HG03571 (cell line): Measurements from ENCODE around the gene SVBP.
"Not testable (repeated sequence)": the region's sequence is repeated elsewhere in the genome, so short reads cannot be mapped to it uniquely, and the experiment has no call there.

Experiments
- ATAC-seq: cut with Tn5 transposase; IDR thresholded peaks from one replicate; pipeline ENCODE4 v1.9.1; 2021; ENCODE audit not compliant: unreplicated experiment

The SVBP gene

GRCh38 chr1:42841440-42842147 lies 24.4 kb upstream of the SVBP start:
- ATAC-seq = no peak

DNA sequence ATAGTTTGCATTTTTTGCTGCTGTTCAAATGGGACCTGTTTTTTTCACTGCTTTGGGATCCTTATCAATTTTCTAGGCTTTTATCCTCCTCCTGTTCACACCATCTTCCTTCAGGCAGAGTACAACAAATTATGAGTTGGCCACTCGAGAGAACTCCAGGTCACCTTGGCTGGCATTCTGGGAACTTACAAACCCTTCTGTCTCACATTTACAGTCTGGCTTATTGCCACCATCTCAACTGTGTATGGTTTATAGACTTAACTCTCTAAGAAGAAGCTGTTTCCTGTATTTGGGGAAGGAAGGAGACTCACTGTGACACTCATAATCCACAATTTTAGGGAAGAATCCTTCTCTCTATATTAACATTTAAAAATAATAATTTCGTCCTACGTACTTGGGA lies 23.8 kb upstream of the SVBP start:
- ATAC-seq = no peak

- ATAC-seq = no peak
Observed at GRCh38 chr1:42838482-42839190, 21.4 kb upstream of the SVBP start.

DNA sequence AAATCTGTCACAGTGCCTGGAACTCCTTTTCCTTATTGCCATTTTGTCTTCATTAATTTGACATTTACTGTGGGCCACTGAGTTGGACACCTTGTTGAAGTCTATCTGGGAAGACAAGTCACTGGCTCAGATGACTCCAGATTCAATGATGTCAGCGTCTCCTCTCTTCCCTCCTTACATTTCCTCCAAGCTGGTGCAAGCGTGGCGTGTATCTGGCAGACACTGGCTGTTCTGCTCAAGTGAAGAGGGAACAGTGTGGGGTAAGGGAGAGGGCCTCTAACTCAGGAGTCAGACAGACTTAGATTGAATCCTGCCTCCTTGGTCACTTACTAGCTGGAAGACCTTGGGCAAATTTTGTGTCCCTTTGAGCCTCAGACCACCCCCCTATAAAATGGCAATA lies 20.5 kb upstream of the SVBP start:
- ATAC-seq = no peak

DNA sequence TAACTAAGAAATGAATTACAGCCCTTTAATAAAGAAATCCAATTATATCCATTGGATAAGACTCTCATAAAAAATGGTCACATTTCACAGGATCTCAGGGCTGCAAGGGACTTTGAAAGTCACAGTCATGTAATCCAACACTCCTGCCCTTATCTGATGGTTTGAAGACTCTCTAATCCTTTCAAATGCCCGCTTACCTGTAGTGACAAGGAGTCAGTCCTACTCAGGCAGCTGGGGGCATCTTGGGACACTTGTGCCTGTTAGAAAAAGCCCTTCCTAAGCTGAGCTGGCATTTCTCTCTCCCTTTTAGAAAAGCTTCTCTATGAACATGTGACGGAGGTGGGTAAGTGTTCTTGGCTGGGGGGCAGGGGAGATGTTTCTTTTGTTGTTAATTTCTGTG lies 18.2 kb upstream of the SVBP start:
- no peak for ATAC-seq

DNA sequence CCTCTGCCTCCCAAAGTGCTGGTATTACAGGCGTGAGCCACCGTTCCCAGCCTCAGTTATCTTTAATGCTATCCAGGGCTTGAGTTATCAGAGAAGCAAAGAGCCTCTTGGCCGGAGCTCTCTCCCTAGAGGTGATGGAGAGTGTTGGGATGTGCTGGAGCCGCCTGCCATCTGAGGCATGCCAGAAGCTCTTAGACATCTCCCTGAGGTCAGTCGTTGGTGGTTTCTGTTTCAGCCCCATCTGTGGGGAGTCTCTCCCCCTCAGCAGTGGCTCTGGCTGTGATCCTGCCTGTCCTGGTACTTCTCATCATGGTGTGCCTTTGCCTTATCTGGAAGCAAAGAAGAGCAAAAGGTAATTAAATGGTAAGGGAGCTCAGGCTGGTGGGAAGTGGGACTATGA lies 17.6 kb upstream of the SVBP start:
- no peak for ATAC-seq

DNA sequence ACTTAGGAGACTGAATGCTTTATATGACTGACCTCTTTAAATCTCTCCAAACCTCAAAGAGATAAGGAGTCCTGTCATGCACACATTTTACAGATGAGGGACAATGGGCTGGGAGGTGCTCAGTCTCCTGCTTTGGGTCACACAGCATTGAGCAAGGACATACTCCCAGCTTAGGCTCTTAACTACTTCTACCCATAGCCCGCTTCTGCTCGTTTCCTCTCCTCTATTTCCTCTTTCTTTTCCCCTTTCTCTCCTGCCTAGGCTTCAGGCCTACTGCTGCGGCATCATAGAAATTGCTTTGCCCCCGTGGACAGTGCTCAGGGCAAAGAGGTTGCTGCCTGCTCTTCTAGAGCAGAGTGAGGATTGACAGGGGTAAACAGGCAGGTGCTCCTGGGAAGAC lies 16.8 kb upstream of the SVBP start:
- no peak for ATAC-seq

DNA sequence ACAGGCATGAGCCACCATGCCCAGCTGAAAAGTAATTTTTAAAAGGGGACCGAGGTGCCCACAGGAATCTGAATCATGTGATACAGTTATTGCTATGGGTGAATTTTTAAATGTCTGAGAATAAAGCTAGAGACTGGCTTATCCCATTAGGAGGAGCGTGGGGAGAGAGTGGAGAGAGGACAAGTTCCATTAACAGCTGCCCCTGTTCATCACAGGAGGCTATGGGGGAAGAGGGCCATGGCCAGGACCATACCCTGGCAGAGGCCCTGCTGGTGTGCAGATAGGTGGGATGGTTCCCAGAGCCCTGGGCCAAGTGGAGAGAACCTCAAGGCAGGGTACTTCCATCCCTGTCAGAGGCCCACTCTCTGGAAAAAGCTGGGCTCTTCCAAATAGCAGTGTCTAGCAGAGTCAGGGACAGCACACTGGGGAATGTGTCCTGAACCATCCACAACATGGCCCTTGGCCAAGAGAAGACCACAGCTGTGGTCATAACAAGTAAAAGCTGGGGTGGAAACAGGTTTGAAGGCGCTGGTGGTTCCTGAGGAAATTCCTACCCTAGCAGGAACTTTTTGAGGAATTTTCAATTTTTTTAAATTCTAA lies 15.5 kb upstream of the SVBP start:
- ATAC-seq = no peak

DNA sequence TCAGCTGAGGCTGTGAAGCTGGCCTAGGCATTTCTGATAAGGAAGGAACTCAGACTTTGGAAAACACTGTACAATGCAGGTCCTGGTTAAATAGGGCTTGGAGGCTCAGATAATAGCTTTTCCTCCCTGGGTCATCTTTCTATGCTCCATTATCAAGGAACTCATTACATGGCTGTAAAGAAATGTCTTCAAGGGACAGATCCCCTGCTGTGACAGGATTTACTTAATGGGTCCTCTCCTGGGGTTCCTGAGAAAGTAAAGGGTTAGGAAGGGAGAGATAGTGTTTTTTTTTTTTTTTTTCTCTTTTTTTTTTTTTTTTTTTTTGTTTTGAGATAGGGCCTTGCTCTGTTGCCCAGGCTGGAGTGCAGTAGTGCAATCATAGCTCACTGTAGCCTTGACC lies 14.1 kb upstream of the SVBP start:
- ATAC-seq = no peak

- no peak for ATAC-seq
Observed at GRCh38 chr1:42830631-42831030, 13.4 kb upstream of the SVBP start.

DNA sequence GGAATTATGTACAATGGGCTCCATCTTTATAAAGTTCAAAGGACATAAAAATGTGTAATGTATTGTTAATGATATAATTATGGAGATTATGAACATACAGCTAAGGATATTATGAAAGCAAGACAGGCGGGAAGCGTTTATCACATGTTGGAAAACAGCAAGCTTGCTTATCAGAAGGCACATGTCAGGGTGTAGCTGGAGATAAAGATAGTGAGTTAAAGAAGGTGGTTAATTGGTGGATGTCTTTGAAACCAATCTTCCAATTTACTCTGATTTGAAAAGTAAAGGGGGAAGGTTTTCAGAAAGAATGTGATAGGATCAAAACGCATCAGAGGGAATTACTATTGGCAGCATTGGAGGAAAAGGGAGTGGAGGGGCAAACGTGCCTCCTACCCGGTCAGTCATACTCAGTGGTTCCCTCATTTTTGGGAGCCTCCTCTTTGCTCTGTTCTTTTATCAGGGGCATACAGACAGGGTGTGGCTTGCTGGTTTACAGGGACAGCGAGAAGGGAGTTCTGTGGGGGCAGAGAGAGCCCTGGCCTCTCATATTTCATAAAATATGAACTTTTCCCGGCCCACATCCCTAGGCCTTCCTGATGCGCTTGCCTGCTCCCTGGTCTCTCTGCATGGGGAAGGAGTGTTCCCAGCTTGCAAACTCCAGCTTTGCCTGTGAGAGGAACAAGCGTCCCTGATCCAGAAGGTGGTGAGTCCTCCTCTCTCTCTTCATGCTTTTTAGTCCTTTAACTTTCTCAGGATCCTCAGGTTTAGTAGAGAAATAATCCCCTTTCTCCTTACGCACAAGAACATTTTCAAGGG lies 8.0 kb upstream of the SVBP start:
- no peak for ATAC-seq

- ATAC-seq = no peak
Observed at GRCh38 chr1:42824481-42825035, 7.4 kb upstream of the SVBP start.

DNA sequence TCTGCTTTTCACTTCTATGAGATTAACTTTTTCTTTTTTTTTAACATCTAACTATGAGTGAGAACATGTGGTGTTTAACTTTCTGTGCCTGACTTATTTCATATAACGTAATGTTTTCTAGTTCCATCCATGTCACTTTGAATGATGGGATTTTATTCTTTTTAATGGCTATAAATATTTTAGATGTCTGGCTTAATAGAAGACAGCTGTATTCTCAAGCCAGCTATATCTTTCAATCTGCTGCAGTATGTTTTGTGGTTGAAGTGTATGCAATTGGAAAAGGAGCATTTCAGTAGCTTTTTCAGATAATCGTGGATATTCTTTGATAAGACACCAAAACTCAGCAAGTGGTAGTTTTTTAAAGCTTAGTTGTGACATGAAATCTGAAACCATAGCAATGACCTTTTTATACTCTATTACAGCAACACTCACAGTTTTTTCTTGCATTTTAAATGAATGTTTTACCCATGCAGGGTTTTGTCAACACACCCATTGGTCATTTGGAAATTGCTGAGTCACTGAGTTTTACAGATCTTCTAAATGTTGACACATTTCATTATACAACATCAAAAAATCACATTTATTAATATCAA lies 5.7 kb upstream of the SVBP start:
- no peak for ATAC-seq

DNA sequence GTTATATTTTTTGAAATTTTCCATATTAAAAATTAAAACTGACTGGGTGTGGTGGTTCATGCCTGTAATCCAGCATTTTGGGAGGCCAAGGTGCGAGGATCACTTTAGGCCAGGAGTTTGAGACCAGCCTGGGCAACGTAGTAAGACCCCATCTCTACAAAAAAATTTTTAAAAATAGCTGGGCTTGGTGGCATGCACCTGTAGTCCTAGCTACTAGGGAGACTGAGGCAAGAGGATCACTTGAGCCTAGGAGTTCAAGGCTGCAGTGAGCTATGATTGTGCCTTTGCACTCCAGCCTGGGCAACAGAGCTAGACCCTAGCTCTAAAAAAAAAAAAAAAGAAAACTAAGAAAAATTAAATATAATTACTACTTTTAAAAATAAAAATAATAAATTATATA lies 4.5 kb upstream of the SVBP start:
- ATAC-seq = no peak

GRCh38 chr1:42820813-42821212 lies 3.6 kb upstream of the SVBP start:
- ATAC-seq = no peak

- no peak for ATAC-seq
Observed at GRCh38 chr1:42817976-42818375, 779 bp upstream of the SVBP start.

DNA sequence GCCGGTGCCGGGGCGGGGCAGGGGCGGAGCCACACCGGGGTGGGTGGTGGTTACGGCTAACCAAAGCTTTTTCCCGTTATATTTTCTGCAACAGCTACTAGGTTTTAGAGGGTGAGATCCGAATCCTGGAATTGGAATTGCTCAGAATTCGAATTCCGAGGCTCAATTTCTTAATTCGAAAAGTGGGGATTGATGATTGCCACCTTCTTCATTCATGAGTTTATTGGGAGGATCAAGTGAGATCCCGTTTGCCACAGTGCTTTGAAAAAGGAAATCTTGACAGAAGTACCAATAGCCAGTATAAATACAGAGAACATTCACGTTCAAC lies 207 bp upstream of the SVBP start:
- ATAC-seq = peak; percentile 8

DNA sequence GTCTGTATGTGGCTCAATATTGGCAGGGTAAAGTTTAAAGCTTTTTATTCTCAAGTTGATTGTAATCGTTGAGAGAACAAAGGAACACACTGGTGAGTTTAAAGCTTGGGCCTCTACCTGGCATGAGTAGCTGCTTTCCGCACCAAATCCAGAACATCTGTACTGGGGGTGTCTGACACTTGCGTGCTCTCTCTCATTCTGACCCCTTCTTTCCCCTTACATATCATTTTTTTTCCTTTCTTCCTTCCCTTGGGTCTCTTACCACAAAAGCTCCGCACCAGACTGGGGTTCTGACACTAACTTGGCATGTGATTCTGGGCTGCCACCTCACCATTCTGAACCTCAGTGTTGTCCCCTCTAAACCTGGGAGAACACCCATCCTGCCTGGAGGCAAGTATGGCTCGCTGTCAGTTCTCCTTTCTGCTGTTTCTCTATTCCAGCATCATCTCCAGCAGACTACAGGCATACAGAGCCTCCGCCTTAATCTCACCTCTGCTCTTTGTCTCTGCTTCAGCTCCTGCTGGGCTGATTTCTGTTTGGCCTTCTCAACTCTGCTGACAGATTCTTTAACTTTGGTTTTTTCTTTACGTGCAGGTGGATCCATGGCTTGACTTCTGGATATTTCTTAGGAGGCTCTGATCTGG lies 1.1 kb downstream of the SVBP start:
- no peak for ATAC-seq

DNA sequence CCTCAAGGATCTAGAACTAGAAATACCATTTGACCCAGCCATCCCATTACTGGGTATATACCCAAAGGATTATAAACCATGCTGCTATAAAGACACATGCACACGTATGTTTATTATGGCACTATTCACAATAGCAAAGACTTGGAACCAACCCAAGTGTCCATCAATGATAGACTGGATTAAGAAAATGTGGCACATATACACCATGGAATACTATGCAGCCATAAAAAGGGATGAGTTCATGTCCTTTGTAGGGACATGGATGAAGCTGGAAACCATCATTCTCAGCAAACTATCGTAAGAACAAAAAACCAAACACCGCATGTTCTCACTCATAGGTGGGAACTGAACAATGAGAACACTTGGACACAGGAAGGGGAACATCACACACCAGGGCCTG lies 2.4 kb downstream of the SVBP start:
- ATAC-seq = not testable (repeated sequence)

GRCh38 chr1:42807056-42807668 lies 10.0 kb downstream of the SVBP start:
- no peak for ATAC-seq
